ENCODE results near the gene ZFAND2B.
"Not testable (repeated sequence)": the region's sequence is repeated elsewhere in the genome, so short reads cannot be mapped to it uniquely, and the experiment has no call there.

Gene ZFAND2B

DNA sequence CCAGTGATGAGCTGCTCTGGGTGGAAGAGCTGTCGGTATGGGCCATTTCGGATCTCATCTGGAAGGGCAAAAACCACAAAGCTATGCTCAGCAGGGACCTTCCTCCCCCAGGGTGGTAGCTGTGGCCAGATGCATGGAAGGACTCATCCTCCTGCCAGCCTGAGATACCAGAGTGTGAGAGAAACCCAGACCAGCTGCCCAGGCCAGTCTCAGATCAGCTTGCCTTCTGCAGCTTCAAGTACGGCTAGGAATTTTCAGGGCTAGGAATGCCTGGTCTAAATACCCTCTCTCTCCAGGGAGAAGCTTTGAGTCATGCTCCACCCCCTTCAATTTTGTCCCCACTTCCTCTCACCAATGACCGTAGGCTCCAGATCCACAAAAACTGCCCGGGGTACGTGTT, 45.1 kb downstream of the ZFAND2B start:
- no peak for DNase-seq

DNA sequence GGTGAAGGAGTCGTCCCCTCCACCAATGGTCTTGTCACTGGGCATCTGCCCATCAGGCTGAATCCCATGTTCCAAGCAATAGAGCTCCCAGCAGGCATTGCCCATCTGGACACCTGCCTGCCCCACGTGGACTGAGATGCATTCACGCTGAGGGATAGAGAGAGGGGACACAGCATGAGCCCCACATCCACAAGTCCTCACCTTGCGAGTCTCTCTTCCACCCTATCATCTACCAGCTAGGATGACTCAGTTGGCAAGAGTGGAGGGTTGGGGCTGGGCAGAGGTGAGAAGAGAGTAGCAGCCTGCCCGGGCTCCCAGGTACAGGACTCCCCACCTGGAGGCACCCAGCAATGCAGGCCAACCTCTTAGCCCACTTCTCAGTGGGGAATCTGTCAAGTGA, 45.5 kb downstream of the ZFAND2B start:
- peak; percentile 63 for DNase-seq

DNA sequence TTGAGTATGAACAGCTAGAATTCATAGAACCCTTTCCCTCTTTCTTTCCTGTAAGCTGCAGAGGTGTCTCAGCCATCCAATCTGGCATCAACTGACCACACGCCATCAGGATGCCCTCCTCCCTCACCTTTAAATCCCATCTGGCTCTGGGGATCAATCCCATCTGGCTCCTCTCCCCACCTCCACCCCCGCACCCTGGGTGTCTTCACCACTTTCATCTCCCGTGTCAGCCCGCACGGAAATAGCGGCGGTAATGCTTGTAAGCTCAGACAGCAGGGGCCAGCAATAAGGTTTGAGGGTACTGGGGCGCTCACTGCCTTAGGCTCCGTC, 46.0 kb downstream of the ZFAND2B start:
- DNase-seq, result peak; percentile 52

DNA sequence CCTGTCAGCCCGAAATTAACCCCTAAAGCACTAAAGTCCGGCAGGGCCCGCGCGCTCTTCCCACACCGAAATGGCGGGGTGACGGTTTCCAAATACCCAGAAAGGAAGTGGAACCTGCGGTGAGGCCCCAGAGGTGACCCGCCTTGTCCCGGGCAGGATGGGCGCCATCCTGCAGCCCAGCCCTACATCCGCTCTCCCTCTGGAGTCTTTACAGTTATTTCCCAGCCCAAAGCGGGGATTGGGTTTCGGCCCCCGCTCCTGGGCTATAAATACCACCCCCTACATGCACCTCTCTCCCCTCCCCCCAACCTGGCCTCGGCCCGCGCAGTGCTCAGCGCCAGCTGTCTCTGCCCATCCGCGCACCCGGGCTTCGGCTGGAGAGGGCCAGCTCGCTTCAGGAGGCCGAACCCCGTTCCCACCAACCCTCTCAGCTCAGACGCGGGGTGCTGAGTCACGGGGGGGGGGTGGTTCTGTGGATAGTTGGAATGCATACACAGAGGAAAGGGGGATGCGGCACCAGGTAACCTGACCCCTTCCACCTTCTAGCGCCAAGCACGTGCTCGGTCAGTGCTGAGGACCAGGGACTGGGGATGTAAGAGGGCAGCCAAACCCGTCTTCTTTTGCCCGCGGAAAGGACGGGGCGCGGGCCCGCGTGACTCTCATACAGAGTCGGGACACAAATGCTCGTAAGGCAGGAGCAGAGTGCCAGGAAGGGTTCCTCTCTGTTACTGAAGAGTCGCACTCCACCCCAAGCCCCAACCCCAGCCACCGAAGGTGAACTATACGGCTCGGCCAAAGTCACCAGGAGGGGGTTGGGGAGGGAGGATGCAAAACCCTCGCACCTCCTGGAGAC, 46.5 kb downstream of the ZFAND2B start, which contains the start of gene TUBA4B:
TUBA4B (plus strand) TSS at position 344 of the 853 bp plus-strand sequence; CDS start at position 509, 165 bp downstream.
- peak; percentile 55 for DNase-seq

DNA sequence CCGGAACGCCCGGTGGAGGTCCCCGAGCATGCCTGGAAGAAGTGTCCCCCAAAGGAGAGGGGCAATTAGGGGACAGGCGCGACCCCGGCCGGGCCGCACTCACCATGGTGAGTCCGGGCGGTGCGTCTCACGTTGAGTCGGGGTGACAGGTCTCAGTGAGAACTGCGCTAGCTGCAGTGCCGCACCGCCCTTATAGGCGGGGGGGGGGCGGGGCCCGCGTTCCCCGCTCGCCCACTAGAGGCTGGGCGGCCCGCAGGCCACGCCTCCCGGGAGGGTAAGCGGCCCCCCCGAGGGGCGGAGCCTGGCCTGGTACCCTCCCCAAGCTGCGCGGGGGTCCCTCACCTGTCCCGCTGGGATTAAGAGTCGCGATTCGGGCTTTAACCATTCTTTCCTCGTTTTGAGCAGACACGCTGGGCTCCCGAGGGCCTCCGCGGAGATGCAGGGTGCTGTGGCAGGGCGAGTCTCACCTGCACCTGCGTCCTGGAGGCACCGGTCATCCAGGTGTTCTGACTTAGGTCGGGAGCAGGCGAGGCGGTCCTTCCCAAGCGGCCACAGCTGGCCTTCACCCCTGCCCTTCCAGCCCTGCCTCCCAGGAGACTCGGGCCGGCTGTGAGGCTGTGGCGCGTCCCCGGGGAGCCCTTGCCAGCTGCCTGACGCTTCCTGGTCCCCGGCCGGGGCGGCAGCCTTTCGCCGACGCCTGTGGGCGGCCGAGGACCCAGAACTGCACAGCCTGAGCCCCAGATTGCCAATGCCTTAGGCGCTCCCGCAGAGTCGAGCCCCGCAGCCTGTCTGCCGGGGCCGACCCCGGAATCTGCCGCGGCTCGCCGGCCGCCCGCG, 47.4 kb downstream of the ZFAND2B start, which contains the start of gene TUBA4A:
TUBA4A (minus strand) TSS at position 166 of the 837 bp plus-strand sequence; CDS start at position 106, 60 bp downstream.
- peak; percentile 96 for DNase-seq

DNA sequence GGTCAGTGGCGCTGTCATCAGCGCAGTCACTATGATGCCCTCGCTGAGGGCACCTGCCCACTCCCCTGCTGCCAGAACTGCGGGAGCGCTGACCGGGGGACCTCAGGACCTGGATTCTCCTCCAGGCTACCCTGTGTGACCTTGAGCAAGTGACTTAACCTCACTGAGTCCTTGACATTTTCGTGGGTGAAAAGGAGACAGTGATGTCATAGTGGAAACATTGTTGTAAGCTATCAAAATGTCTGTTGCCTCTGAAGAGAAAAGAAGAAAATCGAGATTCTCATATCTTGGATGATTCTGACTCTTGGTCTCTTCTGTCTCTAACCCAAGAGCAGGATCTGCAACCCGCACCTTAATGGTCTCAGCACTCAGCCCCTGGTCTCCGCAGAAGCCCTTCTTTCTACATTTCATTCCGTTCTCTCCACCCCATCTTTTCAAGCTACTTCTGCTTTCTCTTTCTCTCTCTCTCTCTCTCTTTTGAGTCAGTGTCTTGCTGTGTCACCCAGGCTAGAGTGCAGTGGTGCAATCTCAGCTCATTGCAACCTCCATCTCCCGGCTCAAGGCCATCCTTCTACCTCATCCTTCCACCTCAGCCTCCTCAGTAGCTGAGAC, 48.1 kb downstream of the ZFAND2B start:
- DNase-seq, result peak; percentile 39

DNA sequence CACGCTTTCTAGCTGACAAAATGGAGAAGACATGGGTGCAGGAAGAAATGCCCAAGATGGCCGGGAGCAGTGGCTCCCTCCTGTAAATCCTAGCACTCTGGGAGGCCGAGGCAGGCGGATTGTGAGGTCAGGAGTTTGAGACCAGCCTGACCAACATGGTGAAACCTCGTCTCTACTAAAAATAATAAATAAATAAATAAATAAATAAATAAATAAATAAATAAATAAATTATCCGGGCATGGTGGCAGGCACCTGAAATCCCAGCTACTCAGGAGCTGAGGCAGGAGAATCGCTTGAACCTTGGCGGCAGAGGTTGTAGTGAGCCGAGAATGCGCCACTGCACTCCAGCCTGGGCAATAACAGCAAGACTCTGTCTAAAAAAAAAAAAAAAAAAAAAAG, 52.4 kb downstream of the ZFAND2B start:
- not testable (repeated sequence) for DNase-seq
